CD4-positive, alpha-beta T cell treated with Interleukin-15 for 1 hour (primary cell): Measurements from ENCODE around the gene OGG1.
"Not testable (repeated sequence)": the region's sequence is repeated elsewhere in the genome, so short reads cannot be mapped to it uniquely, and the experiment has no call there.

Experiments
- DNase-seq: peaks from one replicate; pipeline ENCODE4 v3.0.0-alpha.2; 2020

OGG1 gene

GRCh38 chr3:9768141-9768775, 18.5 kb downstream of the OGG1 start:
- no peak for DNase-seq

- no peak for DNase-seq
These were observed 19.3 kb downstream of the OGG1 start for GRCh38 chr3:9769012-9769411.

GRCh38 chr3:9769426-9770275, 19.9 kb downstream of the OGG1 start, which contains the start of gene CAMK1:
TSS of gene CAMK1 (minus strand) at chr3:9769947. CDS start at chr3:9767749, 2,198 bp downstream.
- peak; percentile 53 for DNase-seq

- no peak for DNase-seq
These were observed 20.6 kb downstream of the OGG1 start for GRCh38 chr3:9770276-9770812.

GRCh38 chr3:9771007-9771406, 21.3 kb downstream of the OGG1 start:
- not testable (repeated sequence) for DNase-seq

GRCh38 chr3:9776896-9777693, 27.3 kb downstream of the OGG1 start:
- DNase-seq = no peak

GRCh38 chr3:9777694-9778021, 27.9 kb downstream of the OGG1 start:
- no peak for DNase-seq

- no peak for DNase-seq
These were observed 28.7 kb downstream of the OGG1 start for GRCh38 chr3:9778143-9779074.

- DNase-seq = no peak
These were observed 29.4 kb downstream of the OGG1 start for GRCh38 chr3:9779075-9779593.

- peak; percentile 46 for DNase-seq
These were observed 30.1 kb downstream of the OGG1 start for GRCh38 chr3:9779721-9780457.

GRCh38 chr3:9780458-9780812, 30.7 kb downstream of the OGG1 start:
- no peak for DNase-seq

GRCh38 chr3:9780910-9781309, 31.2 kb downstream of the OGG1 start:
- no peak for DNase-seq

GRCh38 chr3:9781551-9781950, 31.8 kb downstream of the OGG1 start:
- no peak for DNase-seq

- no peak for DNase-seq
These were observed 32.3 kb downstream of the OGG1 start for GRCh38 chr3:9781978-9782603.

- no peak for DNase-seq
These were observed 33.0 kb downstream of the OGG1 start for GRCh38 chr3:9782770-9783169.

- DNase-seq = no peak
These were observed 34.2 kb downstream of the OGG1 start for GRCh38 chr3:9783954-9784353.

- no peak for DNase-seq
These were observed 35.2 kb downstream of the OGG1 start for GRCh38 chr3:9784965-9785364.

- no peak for DNase-seq
These were observed 35.9 kb downstream of the OGG1 start for GRCh38 chr3:9785602-9786001.

- DNase-seq = no peak
These were observed 36.5 kb downstream of the OGG1 start for GRCh38 chr3:9786209-9786739.
